GM12873 (cell line): ENCODE measurements around the gene PIK3R5.

ENCODE experiments used
- TF ChIP-seq, protein P1 (sequence below): IDR thresholded peaks from 2 replicates; pipeline ENCODE4 v1.5.1; 2012; ENCODE audit warnings: low read depth, mild to moderate bottlenecking, moderate library complexity, low read length, control low read depth; ENCODE audit not compliant: insufficient read depth; ENCODE audit errors: missing control alignments

Gene PIK3R5

DNA sequence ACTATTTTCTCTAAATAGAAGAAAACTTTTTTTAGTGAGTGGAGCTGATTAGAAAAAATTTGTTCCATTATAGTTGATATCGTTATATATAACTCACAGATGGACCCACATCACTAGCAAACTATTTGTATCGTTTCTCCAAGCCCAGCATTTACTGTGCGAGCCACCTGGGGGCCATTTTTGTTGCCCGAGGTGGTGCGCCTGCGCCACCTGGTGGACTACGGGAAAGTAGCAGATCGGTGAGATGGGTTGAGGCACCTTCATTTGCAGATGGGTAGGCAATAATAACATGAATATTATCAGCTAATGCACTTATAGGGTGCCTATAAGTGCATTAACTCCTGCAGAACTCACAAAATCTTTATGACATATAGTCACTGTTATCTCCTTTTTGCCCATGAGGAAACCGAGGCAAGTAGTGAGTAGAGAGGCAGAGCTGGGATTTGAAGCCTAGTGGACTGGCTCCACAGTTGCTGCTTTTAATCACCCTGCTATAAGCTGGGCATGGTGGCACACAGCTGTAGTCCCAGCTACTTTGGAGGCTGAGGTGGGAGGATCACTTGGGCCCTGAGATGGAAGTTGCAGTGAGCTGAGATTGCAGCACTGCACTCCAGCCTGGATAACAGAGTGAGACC, 32.6 kb upstream of the PIK3R5 start:
- TF ChIP-seq, protein P1, sequence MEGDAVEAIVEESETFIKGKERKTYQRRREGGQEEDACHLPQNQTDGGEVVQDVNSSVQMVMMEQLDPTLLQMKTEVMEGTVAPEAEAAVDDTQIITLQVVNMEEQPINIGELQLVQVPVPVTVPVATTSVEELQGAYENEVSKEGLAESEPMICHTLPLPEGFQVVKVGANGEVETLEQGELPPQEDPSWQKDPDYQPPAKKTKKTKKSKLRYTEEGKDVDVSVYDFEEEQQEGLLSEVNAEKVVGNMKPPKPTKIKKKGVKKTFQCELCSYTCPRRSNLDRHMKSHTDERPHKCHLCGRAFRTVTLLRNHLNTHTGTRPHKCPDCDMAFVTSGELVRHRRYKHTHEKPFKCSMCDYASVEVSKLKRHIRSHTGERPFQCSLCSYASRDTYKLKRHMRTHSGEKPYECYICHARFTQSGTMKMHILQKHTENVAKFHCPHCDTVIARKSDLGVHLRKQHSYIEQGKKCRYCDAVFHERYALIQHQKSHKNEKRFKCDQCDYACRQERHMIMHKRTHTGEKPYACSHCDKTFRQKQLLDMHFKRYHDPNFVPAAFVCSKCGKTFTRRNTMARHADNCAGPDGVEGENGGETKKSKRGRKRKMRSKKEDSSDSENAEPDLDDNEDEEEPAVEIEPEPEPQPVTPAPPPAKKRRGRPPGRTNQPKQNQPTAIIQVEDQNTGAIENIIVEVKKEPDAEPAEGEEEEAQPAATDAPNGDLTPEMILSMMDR, result peak; percentile 98

DNA sequence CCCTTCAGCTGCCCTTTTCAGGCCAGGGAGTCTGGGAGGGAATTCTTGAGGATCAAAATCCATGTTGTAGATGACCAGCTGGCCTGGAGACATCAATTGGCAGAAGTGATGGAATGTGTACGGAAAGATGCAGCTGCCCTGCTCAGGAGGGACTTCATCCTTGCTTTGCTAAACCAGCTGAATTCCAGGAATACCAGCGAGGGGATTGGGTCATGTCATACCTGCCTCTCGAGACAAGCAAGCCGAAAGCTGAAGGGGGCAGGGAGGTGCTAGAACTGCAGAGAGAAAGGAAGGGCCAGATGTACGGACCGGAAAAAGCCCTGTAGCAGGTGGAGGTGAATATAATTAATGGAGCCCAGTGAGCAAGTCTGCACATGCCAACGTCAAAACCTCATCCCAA, 30.2 kb upstream of the PIK3R5 start:
- TF ChIP-seq, protein P1, result no peak

DNA sequence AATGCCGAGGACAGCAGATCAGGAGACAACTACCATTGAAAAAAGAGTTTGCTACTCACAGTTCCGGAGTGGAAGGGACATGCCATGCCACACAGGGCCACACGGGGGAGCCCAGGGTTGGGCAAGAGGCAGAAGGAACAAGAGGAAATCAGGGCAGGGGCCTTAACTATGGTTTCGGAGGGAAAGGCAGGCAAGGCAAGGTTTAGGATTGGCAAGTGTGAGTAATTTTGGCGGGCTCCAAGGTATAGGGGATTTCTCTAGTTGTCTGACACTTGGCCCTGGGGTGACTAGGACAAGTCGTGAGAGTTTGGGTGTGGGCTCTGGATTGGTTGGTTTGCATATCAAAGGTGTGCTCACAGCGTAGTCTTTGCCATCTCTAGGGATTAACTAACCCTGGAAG, 28.8 kb upstream of the PIK3R5 start:
- TF ChIP-seq, protein P1, result peak; percentile 87

DNA sequence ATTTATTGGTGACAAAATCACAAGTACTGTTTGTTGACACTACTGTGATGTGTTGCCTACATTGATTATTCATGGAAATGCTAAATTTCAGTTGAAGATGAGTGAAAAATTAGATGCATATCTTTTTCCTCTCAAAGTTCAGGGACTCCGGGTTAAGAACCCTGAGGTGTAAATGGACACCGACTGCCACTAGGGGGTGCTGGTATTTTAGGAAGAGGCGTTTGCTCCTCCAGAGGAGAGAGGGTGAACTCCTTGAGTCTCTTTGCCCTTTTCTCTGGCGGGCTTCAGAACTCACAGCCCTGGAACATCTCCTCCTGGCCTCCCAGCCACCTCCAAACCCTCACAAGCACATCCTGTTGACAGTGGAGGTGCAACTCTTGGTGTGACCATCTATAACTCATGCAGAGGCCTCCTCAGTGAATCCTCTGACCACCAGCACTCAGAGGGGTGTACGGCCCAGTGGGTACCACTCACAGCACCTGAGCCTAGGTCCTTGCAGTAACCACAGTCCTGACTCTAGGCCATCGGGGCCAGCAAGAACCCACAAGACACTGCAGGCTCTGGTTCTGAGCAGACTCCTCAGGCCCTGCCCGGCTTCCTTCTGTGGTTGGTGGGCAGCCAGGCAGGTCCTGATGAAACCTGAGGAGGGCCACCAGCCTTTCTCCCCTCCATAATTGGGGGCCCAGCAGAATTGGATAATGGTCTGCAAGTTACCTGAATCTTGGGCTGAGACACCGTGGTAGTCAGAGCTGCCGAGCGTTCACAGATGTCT, 26.2 kb upstream of the PIK3R5 start:
- TF ChIP-seq, protein P1, result peak; percentile 81

DNA sequence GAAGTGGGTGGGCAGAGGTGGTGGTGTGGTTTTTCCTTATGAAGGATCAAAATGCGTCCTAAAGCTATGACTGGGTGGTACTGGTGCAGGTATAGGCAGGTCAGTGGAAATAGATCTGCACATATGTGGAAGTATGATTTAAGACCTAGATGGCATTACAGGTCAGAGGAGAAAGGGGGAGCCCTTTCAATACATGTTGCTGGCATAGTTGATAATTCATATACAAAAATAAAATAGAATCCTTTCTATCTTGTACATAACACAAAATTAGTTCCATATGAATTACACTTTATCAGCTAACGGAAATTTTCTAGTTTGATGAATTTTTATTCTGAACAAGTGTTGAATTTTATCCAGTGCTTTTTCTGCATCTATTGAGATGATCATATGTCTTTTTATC, 20.8 kb upstream of the PIK3R5 start:
- TF ChIP-seq, protein P1, result peak; percentile 37

DNA sequence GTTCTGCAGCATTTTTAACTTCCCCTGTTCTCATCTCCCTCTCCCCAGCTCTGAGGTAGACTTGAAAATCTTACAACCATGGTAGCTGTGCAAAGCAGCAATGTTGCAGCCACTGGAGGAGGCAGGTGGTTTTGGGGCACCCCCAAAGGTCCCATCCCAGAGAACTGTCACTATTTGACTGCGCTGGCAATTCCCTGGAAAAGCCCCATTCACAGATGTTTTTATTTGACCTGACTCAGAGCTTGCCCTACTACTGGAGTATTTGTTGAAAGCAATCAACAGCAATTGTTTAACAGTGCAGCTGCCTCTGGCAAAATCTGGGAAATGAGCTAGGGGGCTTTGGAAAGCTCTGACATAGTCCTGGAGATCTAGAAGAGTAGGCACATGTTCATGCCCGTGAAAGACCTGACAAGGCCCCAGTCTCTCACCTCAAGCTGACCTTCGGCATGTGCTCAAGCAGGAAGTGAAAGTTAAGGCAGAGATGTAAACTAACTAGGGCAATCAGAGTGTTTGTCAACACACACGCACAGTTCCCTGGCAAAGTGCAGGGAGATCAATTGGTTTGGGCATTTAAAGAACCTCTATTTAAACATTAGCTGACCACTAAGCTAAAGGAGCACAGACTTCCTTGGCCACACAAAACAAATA, 19.7 kb upstream of the PIK3R5 start:
- TF ChIP-seq, protein P1, result no peak

DNA sequence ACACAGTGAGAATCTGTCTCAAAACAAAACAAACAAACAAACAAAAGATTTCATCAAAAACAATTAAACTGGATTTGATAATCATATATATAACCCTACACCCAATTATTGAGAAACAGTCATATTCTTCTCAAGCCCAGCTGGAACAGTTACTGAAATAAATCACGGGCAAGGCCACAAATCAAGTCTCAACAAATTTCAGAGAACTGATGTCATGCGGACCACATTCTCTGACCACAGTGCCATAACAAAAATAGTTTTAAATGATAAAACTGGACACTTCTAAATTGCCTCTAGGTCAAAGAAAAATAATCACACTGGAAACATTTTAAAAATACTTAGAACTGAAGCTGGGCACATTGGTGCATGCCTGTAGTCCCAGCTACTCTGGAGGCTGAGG, 15.9 kb upstream of the PIK3R5 start:
- TF ChIP-seq, protein P1, result no peak
